ENCODE results near the gene ZMIZ1.
A peak's percentile ranks its signal among the peaks of the same experiment; 100 is the strongest.

Gene ZMIZ1

GRCh38 chr10:79053481-79054202, 15.1 kb upstream of the ZMIZ1 start:
- DNase-seq = no peak

- DNase-seq = no peak
These were observed 14.3 kb upstream of the ZMIZ1 start for GRCh38 chr10:79054203-79055099.

DNA sequence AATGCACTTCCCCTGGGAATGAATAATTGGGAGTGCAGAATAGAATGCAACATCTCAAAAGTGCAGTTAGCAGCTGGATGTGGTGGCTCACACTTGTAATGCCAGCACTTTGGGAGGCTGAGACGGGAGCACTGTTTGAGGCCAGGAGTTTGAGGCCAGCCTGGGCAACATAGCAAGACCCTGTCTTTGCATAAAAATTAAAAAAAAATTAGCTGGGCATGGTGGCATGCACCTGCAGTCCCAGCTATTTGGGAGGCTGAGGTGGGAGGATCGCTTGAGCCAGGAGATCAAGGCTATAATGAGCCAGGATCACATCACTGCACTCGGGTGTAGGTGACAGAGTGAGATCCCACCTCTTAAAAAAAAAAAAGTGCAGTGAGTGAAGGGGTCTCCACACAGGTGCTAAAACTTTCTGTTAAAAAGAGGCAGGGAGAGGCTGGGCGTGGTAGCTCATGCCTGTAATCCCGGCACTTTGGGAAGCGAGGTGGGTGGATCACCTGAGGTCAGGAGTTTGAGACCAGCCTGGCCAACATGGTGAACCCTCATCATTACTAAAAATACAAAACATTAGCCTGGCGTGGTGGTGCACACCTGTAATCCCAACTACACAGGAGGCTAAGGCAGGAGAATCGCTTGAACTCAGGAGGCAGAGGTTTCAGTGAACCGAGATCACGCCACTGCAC, 13.5 kb upstream of the ZMIZ1 start:
- DNase-seq = no peak

GRCh38 chr10:79055892-79056291, 12.9 kb upstream of the ZMIZ1 start:
- no peak for DNase-seq

DNA sequence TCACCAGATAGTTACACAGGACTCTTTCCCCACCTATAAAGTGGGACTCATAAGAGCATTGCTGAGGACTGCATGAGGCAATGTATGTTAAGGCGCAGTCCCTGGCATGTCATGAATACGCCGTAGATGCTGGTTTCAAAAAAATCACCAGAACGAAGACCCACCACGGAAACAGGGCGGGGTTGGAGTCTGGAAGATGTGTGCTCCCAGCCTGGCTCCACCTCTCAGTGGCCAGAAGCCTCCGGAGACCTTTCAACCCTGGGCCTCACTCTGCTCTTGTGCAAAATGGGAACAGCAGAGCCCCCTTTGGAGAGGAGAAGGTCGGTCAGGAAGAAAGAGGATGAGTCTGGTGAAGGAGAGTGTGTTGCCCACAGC, 12.4 kb upstream of the ZMIZ1 start:
- DNase-seq = no peak

DNA sequence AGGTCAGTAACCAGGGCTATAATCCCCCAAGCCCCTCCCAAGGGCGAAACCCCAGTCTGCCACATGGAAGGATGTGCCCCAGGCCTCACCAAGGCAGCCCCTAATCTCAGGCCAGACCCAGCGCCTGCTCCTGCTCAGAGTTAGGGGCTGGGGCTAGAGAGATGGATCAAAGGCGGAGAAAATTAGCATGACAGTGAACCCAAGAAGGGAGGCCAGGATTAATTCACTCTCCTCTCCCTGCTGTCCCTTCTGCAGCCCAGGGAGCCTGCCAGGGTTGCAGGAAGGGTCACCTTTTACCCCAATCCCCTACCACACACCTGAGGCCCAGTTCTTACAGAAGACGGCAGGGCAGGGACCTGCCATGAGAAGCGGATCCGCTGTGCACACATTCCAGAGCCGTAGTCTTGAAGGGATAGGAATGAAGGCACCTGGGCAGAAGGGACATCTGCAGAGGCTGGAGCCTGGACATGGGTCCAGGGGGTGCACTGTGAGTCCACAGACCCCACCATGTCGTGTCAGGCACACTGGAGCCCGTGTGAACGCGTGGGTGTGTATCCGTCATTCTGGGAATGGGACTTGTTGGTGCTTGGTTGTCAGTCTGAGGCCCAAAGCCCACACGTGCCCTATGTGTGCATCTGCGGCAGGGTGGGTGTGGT, 11.9 kb upstream of the ZMIZ1 start:
- DNase-seq = no peak

- DNase-seq = no peak
These were observed 11.1 kb upstream of the ZMIZ1 start for GRCh38 chr10:79057481-79058275.

GRCh38 chr10:79058899-79059841, 9.6 kb upstream of the ZMIZ1 start:
- DNase-seq = no peak

DNA sequence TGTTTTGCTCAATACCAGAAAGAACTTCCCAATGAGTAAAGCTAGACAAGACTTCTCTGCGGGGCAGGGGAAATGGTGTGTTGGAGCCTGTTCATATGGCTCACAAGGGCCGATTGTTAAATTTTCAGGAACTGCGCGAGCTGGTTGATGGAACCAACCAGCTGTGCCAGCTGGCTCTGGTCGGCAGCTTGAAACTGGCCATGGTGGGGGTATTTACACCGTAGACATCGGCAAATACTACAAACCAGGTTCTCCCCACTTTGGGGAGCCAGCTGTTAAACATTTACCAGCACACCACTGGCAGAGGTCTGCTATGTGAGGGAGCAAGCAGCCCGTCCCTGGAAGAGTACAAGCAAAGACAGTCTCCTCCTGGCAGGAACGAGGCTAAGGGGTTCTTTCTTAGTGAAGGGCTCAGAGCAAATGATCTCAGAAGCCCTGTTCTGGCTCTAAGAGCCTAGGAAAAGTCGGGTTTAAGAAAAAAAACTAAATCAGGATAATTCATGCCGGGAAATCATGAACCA, 8.8 kb upstream of the ZMIZ1 start:
- DNase-seq = no peak

DNA sequence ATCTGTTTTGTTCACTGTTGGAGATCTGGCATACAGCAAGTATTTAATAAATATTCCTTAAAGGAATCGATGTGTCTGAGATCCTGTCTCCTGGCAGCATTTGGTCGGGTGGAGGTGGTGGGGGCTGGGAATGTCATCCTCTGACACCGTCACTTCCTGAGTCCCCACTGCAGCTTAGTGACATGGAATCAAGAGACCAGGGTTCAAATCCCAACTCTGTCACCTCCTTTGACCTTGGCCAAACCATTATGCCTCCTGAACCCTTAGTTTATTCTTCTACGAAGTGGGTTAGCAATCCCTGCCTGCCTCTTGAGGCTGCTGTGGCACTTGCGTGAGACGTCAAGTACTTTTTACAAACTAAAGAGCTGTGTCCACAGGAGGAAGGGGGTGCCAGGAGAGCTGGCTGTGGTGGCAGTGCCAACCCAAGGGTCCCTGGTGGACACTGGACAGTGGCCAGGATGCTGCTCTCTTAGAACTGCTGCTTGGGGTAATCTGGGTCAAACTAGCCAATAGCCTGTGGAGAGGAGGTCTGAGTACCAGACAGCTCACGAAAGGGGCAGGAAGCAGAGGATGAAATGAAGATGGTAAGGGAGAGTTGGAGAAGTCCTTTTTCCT, 8.0 kb upstream of the ZMIZ1 start:
- no peak for DNase-seq

- no peak for DNase-seq
These were observed 7.1 kb upstream of the ZMIZ1 start for GRCh38 chr10:79061441-79062315.

- no peak for DNase-seq
These were observed 5.7 kb upstream of the ZMIZ1 start for GRCh38 chr10:79063071-79063491.

DNA sequence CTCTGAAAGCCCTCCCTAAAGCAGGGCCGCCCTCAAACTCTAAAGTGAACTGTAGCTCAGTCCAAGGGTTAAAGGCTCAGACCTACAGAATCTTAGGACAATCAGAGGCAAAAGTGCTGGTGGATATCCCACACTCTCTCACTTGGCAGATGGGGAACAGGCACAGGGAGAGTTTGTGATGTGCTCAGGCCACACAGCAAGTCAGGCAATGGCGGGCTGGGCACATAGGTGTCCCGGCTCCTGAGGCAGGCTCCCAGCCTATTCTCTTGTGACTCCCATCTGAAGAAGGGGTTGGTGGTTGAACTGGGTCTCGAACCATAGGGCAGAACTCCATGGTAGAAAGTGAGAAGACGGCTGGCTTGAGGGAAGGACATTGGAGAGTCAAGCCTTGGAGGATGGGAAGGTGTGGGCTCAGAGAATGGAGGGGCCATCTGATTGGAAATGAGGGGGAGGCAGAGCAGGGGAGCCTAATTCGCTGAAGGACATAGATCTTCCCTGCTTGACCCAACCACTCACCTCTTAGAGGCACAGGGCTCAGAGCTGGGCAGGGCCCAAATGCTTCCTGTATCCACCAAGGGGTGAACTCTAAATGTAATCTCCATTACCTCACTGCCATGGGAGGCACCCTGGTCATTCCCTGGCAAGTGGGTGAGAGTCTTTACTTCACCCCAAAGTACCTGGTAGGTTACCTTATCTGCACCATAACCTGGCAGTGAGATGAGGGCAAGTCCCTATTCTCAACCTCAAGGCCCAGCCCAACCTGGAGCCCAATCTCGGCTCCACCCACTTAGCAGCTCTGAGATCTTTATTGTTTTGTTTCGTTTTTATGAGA, 4.9 kb upstream of the ZMIZ1 start:
- no peak for DNase-seq

DNA sequence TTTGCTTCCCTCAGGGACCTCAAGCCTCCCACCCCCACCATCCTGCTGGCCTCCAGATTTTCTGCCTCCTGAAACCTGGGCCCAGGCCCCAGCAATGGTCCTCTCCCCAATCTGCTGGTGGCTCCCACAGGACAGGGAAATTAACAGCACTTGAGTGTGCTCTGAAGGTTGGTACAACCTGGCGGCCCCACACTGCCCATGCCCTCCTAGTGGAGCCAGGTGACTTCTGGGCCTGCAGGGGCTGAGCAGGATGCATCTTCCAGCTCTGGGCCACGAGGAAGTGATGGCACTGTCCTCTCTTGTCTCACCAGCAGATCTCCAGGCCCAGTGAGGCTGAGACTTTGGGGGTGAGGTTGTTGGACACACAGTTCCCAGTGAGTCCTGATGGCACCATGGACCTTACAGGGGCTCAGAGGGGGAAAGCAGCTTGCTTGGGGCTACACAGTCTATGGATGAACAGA, 3.6 kb upstream of the ZMIZ1 start:
- DNase-seq = no peak

GRCh38 chr10:79065853-79066252, 2.9 kb upstream of the ZMIZ1 start:
- DNase-seq = no peak

GRCh38 chr10:79066411-79067240, 2.1 kb upstream of the ZMIZ1 start:
- peak; percentile 14 for DNase-seq

Data from CD4-positive, alpha-beta T cell treated with Interferon gamma for 1 hour (primary cell).